SU-DHL-6 (cell line): ENCODE results near the gene IQGAP3.

Experiments
- H2AFZ ChIP-seq: fragments of 200-600 bp; sonication (generic); 2 replicates; pipeline ENCODE4 v1.6.1; 2014; ENCODE audit warnings: low read depth, mild to moderate bottlenecking, moderate library complexity, mixed read lengths, antibody characterized with exemption, low read length; ENCODE audit not compliant: severe bottlenecking
- H3F3A ChIP-seq: fragments of 200-600 bp; shearing (Covaris generic); 2 replicates; pipeline ENCODE4 v1.6.0; 2016; ENCODE audit warnings: antibody characterized with exemption, mild to moderate bottlenecking; ENCODE audit not compliant: insufficient read depth
- H3K27ac ChIP-seq: fragments of 200-600 bp; sonication (generic); 2 replicates; pipeline ENCODE4 v1.5.1; 2016; ENCODE audit warnings: low read depth, mild to moderate bottlenecking, low read length, moderate library complexity, mixed read lengths
- H3K27me3 ChIP-seq: fragments of 200-600 bp; sonication (generic), shearing (Covaris generic); 2 replicates; pipeline ENCODE4 v1.6.0; 2014; ENCODE audit warnings: mild to moderate bottlenecking, low read length
- H3K36me3 ChIP-seq: fragments of 200-600 bp; sonication (generic); 2 replicates; pipeline ENCODE4 v1.6.1; 2014; ENCODE audit warnings: mild to moderate bottlenecking, low read length, mixed read lengths
- H3K4me2 ChIP-seq: fragments of 300-600, 200-600 bp; shearing (Covaris generic), sonication (generic); 2 replicates; pipeline ENCODE4 v1.6.0; 2014; ENCODE audit warnings: low read length, low read depth, mild to moderate bottlenecking; ENCODE audit not compliant: poor library complexity, severe bottlenecking
- H3K4me3 ChIP-seq: fragments of 200-600 bp; sonication (generic); 2 replicates; pipeline ENCODE4 v1.5.1; 2014; ENCODE audit warnings: antibody characterized with exemption, low read length, mild to moderate bottlenecking, mixed read lengths; ENCODE audit not compliant: insufficient read depth, poor library complexity, severe bottlenecking
- H3K79me2 ChIP-seq: fragments of 200-600 bp; sonication (generic); 2 replicates; pipeline ENCODE4 v1.6.1; 2014; ENCODE audit warnings: mild to moderate bottlenecking, low read length, moderate library complexity; ENCODE audit not compliant: insufficient read depth
- H3K9ac ChIP-seq: fragments of 200-600 bp; sonication (generic); 2 replicates; pipeline ENCODE4 v1.7.0; 2014; ENCODE audit warnings: mild to moderate bottlenecking, low read length
- H3K9me2 ChIP-seq: fragments of 200-600 bp; sonication (generic); replicated peaks from 2 replicates; pipeline ENCODE4 v1.6.1; 2014; ENCODE audit warnings: low read length; ENCODE audit not compliant: insufficient read depth
- H3K9me3 ChIP-seq: fragments of 200-600 bp; sonication (generic); 2 replicates; pipeline ENCODE4 v1.6.1; 2014; ENCODE audit warnings: low read length, mixed read lengths; ENCODE audit not compliant: insufficient read depth
- H4K20me1 ChIP-seq: fragments of 200-600 bp; sonication (generic); 2 replicates; pipeline ENCODE4 v1.6.1; 2014; ENCODE audit warnings: low read depth, mild to moderate bottlenecking, antibody characterized with exemption, low read length, moderate library complexity, mixed read lengths
- CTCF ChIP-seq: fragments of 200-600 bp; sonication (generic); IDR thresholded peaks from one replicate; pipeline ENCODE4 v1.5.1; 2017; ENCODE audit warnings: antibody characterized with exemption, mild to moderate bottlenecking, low read length, moderate library complexity; ENCODE audit not compliant: insufficient read depth, poor library complexity, severe bottlenecking
- EZH2phosphoT487 ChIP-seq: fragments of 200-600 bp; sonication (generic), shearing (Covaris generic); conservative IDR thresholded peaks from 2 replicates; pipeline ENCODE4 v1.6.1; 2018; ENCODE audit warnings: mild to moderate bottlenecking, antibody characterized with exemption, low read length, moderate library complexity, mixed read lengths

The IQGAP3 gene

GRCh38 chr1:156524481-156524869, 47.9 kb downstream of the IQGAP3 start:
- no peaks in the 10 kb centered on the region for H4K20me1 ChIP-seq
- H2AFZ ChIP-seq: peak overlapping the region; percentile 82
- TF ChIP-seq EZH2phosphoT487 (no peak), CTCF (no peak)
- peak overlapping the region; percentile 58 for H3K4me2 ChIP-seq
- H3F3A ChIP-seq: peaks cover 16% of the 10 kb centered on the region
- peak overlapping the region; percentile 49 for H3K9ac ChIP-seq
- H3K9me3 ChIP-seq: no peaks in the 10 kb centered on the region
- H3K27ac ChIP-seq: peak overlapping the region; percentile 93
- no peaks in the 10 kb centered on the region for H3K36me3 ChIP-seq
- no peaks in the 10 kb centered on the region for H3K9me2 ChIP-seq
- no peaks in the 10 kb centered on the region for H3K79me2 ChIP-seq
- H3K27me3 ChIP-seq: no peaks in the 10 kb centered on the region
- H3K4me3 ChIP-seq: no peak overlapping the region

GRCh38 chr1:156523801-156524480, 48.4 kb downstream of the IQGAP3 start:
- Histone ChIP-seq H3K9me2 (no peaks in the 10 kb centered on the region), H3K79me2 (no peaks in the 10 kb centered on the region), H3K27ac (peak overlapping the region; percentile 93), H4K20me1 (no peaks in the 10 kb centered on the region), H3K4me3 (peak overlapping the region; percentile 28), H3K4me2 (peak overlapping the region; percentile 58), H3K9ac (peak overlapping the region; percentile 49), H3K36me3 (no peaks in the 10 kb centered on the region), H2AFZ (peak overlapping the region; percentile 82), H3K9me3 (no peaks in the 10 kb centered on the region), H3K27me3 (no peaks in the 10 kb centered on the region), H3F3A (peaks cover 16% of the 10 kb centered on the region)
- TF ChIP-seq EZH2phosphoT487 (no peak), CTCF (no peak)

- H3K4me3 ChIP-seq: no peak overlapping the region
- H3K9me3 ChIP-seq: no peaks in the 10 kb centered on the region
- H3K9me2 ChIP-seq: no peaks in the 10 kb centered on the region
- no peaks in the 10 kb centered on the region for H3K27me3 ChIP-seq
- no peak overlapping the region for H3K27ac ChIP-seq
- H3K79me2 ChIP-seq: no peaks in the 10 kb centered on the region
- no peak overlapping the region for H2AFZ ChIP-seq
- no peak overlapping the region for H3K9ac ChIP-seq
- H3K36me3 ChIP-seq: no peaks in the 10 kb centered on the region
- H3F3A ChIP-seq: peaks cover 16% of the 10 kb centered on the region
- no peaks in the 10 kb centered on the region for H4K20me1 ChIP-seq
- no peak for TF ChIP-seq EZH2phosphoT487
- TF ChIP-seq CTCF: no peak
- H3K4me2 ChIP-seq: no peak overlapping the region
Observed at GRCh38 chr1:156522443-156522970, 49.9 kb downstream of the IQGAP3 start.
